ENCODE results near the gene EPB41L4A. TPM values are rescaled to one million over a fixed set of nuclear protein-coding genes. Genes with fewer than 3 reads are reported as not detected.

Gene EPB41L4A
- polyA plus RNA-seq, 1 donor (not counting 4 experiments of a cell fraction or from before 2014, with no cell fraction given): 3.5 TPM

- DNase-seq (ENCODE audit: low read depth, low spot score) (no peak), FAIRE-seq (no peak)
- Histone ChIP-seq H3K27ac (ENCODE audit: control insufficient read depth, insufficient read depth, low read length) (no peak overlapping the region), H3K4me1 (ENCODE audit: control insufficient read depth, extremely low read depth, insufficient read depth, low read length) (peaks cover 5% of the 10 kb centered on the region), H3K4me2 (ENCODE audit: control insufficient read depth, extremely low read depth, insufficient read depth, low read depth, low read length) (no peak overlapping the region), H3K4me3 (ENCODE audit: control insufficient read depth in 2 of 3, extremely low read depth in 1 of 3, insufficient read depth in 2 of 3, low read depth in 1 of 3, low read length in 3 of 3) (no peak overlapping the region), H3K9me3 (ENCODE audit: control insufficient read depth, low read depth, low read length) (no peaks in the 10 kb centered on the region), H3K36me3 (ENCODE audit: control insufficient read depth in 2 of 2, extremely low read depth in 1 of 2, insufficient read depth in 2 of 2, low read length in 2 of 2) (no peaks in the 10 kb centered on the region), H3K9me1 (ENCODE audit: control insufficient read depth, extremely low read depth, insufficient read depth, low read length) (no peaks in the 10 kb centered on the region), H3K79me2 (ENCODE audit: control insufficient read depth, insufficient read depth, low read length) (no peaks in the 10 kb centered on the region), H2AFZ (ENCODE audit: control insufficient read depth, low read length) (no peak overlapping the region), H3K9ac (ENCODE audit: control insufficient read depth, extremely low read depth, insufficient read depth, low read length) (no peak overlapping the region), H4K20me1 (ENCODE audit: control insufficient read depth, extremely low read depth, insufficient read depth, low read length) (no peaks in the 10 kb centered on the region), H3K27me3 (ENCODE audit: control insufficient read depth, extremely low read depth, insufficient read depth, low read length) (no peaks in the 10 kb centered on the region)
- dilution Hi-C loops (cut with MboI; ENCODE audit: extremely low pct_ligation_motif_present, low sequenced_read_pairs): no loop called here
- TF ChIP-seq CTCF (optimal IDR thresholded peaks at IDR 0.05 in 1 of 3, IDR thresholded peaks at IDR 0.05 in 1 of 3, conservative IDR thresholded peaks at IDR 0.05 in 1 of 3; ENCODE audit: extremely low read depth in 1 of 3, insufficient read depth in 2 of 3, low read length in 3 of 3) (no peak), EZH2 (IDR thresholded peaks at IDR 0.05; ENCODE audit: low read length) (no peak)
These were observed 305.5 kb downstream of the EPB41L4A start for GRCh38 chr5:112113565-112113964.

Small RNAs within 50 kb of the gene (small RNA-seq; reads per million reads assigned to genes)
- gene AC010265.1 (ENCODE audit: insufficient read length in 3 of 3, low read depth in 3 of 3, low replicate concordance in 1 of 3) (0 reads per million in 3 experiments), gene HMGB3P16 (ENCODE audit: insufficient read length in 3 of 3, low read depth in 3 of 3, low replicate concordance in 1 of 3) (0 reads per million in 3 experiments), gene SNORA13 (ENCODE audit: insufficient read length in 3 of 3, low read depth in 3 of 3, low replicate concordance in 1 of 3) (12.3 to 143 (median 44.6) reads per million in 3 experiments)

Measured in keratinocyte (primary cell).